SU-DHL-6 (cell line): ENCODE results near the gene NUP35.

Source experiments
- H2AFZ ChIP-seq: fragments of 200-600 bp; sonication (generic); 2 replicates; pipeline ENCODE4 v1.6.1; 2014; ENCODE audit warnings: low read depth, mild to moderate bottlenecking, moderate library complexity, mixed read lengths, antibody characterized with exemption, low read length; ENCODE audit not compliant: severe bottlenecking
- H3F3A ChIP-seq: fragments of 200-600 bp; shearing (Covaris generic); 2 replicates; pipeline ENCODE4 v1.6.0; 2016; ENCODE audit warnings: antibody characterized with exemption, mild to moderate bottlenecking; ENCODE audit not compliant: insufficient read depth
- H3K27ac ChIP-seq: fragments of 200-600 bp; sonication (generic); 2 replicates; pipeline ENCODE4 v1.5.1; 2016; ENCODE audit warnings: low read depth, mild to moderate bottlenecking, low read length, moderate library complexity, mixed read lengths
- H3K27me3 ChIP-seq: fragments of 200-600 bp; sonication (generic), shearing (Covaris generic); 2 replicates; pipeline ENCODE4 v1.6.0; 2014; ENCODE audit warnings: mild to moderate bottlenecking, low read length
- H3K36me3 ChIP-seq: fragments of 200-600 bp; sonication (generic); 2 replicates; pipeline ENCODE4 v1.6.1; 2014; ENCODE audit warnings: mild to moderate bottlenecking, low read length, mixed read lengths
- H3K4me2 ChIP-seq: fragments of 300-600, 200-600 bp; shearing (Covaris generic), sonication (generic); 2 replicates; pipeline ENCODE4 v1.6.0; 2014; ENCODE audit warnings: low read length, low read depth, mild to moderate bottlenecking; ENCODE audit not compliant: poor library complexity, severe bottlenecking
- H3K4me3 ChIP-seq: fragments of 200-600 bp; sonication (generic); 2 replicates; pipeline ENCODE4 v1.5.1; 2014; ENCODE audit warnings: antibody characterized with exemption, low read length, mild to moderate bottlenecking, mixed read lengths; ENCODE audit not compliant: insufficient read depth, poor library complexity, severe bottlenecking
- H3K79me2 ChIP-seq: fragments of 200-600 bp; sonication (generic); 2 replicates; pipeline ENCODE4 v1.6.1; 2014; ENCODE audit warnings: mild to moderate bottlenecking, low read length, moderate library complexity; ENCODE audit not compliant: insufficient read depth
- H3K9ac ChIP-seq: fragments of 200-600 bp; sonication (generic); 2 replicates; pipeline ENCODE4 v1.7.0; 2014; ENCODE audit warnings: mild to moderate bottlenecking, low read length
- H3K9me2 ChIP-seq: fragments of 200-600 bp; sonication (generic); replicated peaks from 2 replicates; pipeline ENCODE4 v1.6.1; 2014; ENCODE audit warnings: low read length; ENCODE audit not compliant: insufficient read depth
- H3K9me3 ChIP-seq: fragments of 200-600 bp; sonication (generic); 2 replicates; pipeline ENCODE4 v1.6.1; 2014; ENCODE audit warnings: low read length, mixed read lengths; ENCODE audit not compliant: insufficient read depth
- H4K20me1 ChIP-seq: fragments of 200-600 bp; sonication (generic); 2 replicates; pipeline ENCODE4 v1.6.1; 2014; ENCODE audit warnings: low read depth, mild to moderate bottlenecking, antibody characterized with exemption, low read length, moderate library complexity, mixed read lengths
- EZH2phosphoT487 ChIP-seq: fragments of 200-600 bp; sonication (generic), shearing (Covaris generic); conservative IDR thresholded peaks from 2 replicates; pipeline ENCODE4 v1.6.1; 2018; ENCODE audit warnings: mild to moderate bottlenecking, antibody characterized with exemption, low read length, moderate library complexity, mixed read lengths
- TF ChIP-seq, protein P1 (sequence below): fragments of 200-600 bp; sonication (generic); IDR thresholded peaks from one replicate; pipeline ENCODE4 v1.5.1; 2017; ENCODE audit warnings: antibody characterized with exemption, mild to moderate bottlenecking, low read length, moderate library complexity; ENCODE audit not compliant: insufficient read depth, poor library complexity, severe bottlenecking

Gene NUP35

DNA sequence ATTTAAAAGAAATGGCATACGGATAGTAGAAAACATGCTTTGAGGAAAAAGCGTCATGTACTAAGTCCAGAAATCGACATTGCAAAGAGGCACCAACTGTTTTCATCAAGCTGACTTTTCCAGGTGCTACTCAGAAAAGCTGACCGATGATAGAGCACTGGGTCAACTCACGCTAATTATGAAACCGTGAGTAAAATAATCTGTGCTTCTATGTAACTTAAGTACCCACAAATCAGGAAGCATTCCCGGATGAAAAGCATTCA lies 353 bp upstream of the NUP35 start:
- Histone ChIP-seq H3K9me3 (no peaks in the 10 kb centered on the region), H3K9ac (peak overlapping the region; percentile 75), H4K20me1 (peaks cover 3% of the 10 kb centered on the region; the same call in 1 of the 2 replicates), H3K4me3 (peak overlapping the region; percentile 75), H3K9me2 (no peaks in the 10 kb centered on the region), H2AFZ (peak overlapping the region; percentile 99), H3K36me3 (peaks cover 4% of the 10 kb centered on the region; the same call in 1 of the 2 replicates), H3F3A (no peaks in the 10 kb centered on the region; the same call in 1 of the 2 replicates), H3K79me2 (peaks cover 46% of the 10 kb centered on the region), H3K27ac (peak overlapping the region; percentile 87), H3K27me3 (no peaks in the 10 kb centered on the region), H3K4me2 (peak overlapping the region; percentile 72)
- TF ChIP-seq, protein P1, sequence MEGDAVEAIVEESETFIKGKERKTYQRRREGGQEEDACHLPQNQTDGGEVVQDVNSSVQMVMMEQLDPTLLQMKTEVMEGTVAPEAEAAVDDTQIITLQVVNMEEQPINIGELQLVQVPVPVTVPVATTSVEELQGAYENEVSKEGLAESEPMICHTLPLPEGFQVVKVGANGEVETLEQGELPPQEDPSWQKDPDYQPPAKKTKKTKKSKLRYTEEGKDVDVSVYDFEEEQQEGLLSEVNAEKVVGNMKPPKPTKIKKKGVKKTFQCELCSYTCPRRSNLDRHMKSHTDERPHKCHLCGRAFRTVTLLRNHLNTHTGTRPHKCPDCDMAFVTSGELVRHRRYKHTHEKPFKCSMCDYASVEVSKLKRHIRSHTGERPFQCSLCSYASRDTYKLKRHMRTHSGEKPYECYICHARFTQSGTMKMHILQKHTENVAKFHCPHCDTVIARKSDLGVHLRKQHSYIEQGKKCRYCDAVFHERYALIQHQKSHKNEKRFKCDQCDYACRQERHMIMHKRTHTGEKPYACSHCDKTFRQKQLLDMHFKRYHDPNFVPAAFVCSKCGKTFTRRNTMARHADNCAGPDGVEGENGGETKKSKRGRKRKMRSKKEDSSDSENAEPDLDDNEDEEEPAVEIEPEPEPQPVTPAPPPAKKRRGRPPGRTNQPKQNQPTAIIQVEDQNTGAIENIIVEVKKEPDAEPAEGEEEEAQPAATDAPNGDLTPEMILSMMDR = no peak
- no peak for TF ChIP-seq EZH2phosphoT487

DNA sequence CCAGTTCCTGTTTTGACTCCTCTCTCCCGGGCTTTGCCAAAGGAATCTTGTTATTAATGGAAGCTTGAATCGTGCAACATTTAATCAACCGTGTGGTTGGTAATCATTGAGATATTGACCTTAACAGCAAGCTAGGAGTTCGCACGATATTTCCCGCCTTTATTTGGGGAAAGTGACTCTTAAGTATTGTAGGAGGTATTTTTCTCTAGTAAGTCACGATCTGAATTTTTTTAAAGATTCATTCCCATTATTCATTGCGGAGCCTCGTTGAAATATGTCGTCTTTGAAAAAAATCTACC lies 663 bp downstream of the NUP35 start:
- H3K36me3 ChIP-seq = peaks cover 13% of the 10 kb centered on the region; the same call in 1 of the 2 replicates
- peak overlapping the region; percentile 72 for H3K4me2 ChIP-seq
- TF ChIP-seq, protein P1 = no peak
- TF ChIP-seq EZH2phosphoT487 = no peak
- peaks cover 3% of the 10 kb centered on the region; the same call in 1 of the 2 replicates for H4K20me1 ChIP-seq
- H3K9ac ChIP-seq = peak overlapping the region; percentile 75
- peaks cover 56% of the 10 kb centered on the region for H3K79me2 ChIP-seq
- no peaks in the 10 kb centered on the region; the same call in 1 of the 2 replicates for H3F3A ChIP-seq
- H3K4me3 ChIP-seq = peak overlapping the region; percentile 75
- H3K9me2 ChIP-seq = no peaks in the 10 kb centered on the region
- H3K27me3 ChIP-seq = no peaks in the 10 kb centered on the region
- peak overlapping the region; percentile 87 for H3K27ac ChIP-seq
- H2AFZ ChIP-seq = peak overlapping the region; percentile 99
- H3K9me3 ChIP-seq = no peaks in the 10 kb centered on the region

DNA sequence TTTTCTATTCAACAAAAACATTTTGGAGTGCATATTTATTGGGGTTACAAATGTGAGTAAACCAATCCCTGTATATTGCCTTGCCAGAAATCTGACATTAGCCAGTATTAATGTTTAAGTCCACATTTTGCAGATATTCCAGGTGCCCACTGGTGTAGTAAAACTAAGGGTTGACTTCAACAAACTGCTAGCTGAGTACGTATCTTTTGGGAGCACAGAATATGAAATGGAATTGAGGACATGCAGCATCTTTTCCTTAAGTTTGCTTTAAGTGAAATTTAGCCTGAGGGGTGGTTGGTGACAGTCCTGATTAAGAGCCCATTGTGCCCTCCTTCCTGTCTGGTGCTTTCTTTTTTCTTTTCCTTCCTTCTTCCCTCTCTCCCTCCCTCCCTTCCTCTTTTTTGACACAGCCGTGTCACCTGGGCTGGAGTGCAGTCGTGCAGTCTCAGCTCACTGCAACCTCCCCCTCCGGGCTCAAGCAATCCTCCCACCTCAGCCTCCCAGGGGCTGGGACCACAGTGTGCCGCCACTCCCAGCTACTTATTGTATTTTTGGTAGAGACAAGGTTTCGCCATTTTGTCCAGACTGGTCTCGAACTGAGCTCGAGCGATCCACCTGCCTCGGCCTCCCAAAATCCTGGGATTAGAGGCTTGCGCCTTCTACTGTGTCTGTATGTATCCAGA lies 1.6 kb downstream of the NUP35 start:
- H3K4me2 ChIP-seq = peak overlapping the region; percentile 72
- peaks cover 20% of the 10 kb centered on the region; the same call in 1 of the 2 replicates for H3K36me3 ChIP-seq
- TF ChIP-seq, protein P1 = no peak
- no peak for TF ChIP-seq EZH2phosphoT487
- peak overlapping the region; percentile 75 for H3K4me3 ChIP-seq
- H3K9me2 ChIP-seq = no peaks in the 10 kb centered on the region
- H2AFZ ChIP-seq = no peak overlapping the region
- H4K20me1 ChIP-seq = peaks cover 6% of the 10 kb centered on the region; the same call in 1 of the 2 replicates
- peaks cover 64% of the 10 kb centered on the region for H3K79me2 ChIP-seq
- H3K9me3 ChIP-seq = no peaks in the 10 kb centered on the region
- H3F3A ChIP-seq = no peaks in the 10 kb centered on the region; the same call in 1 of the 2 replicates
- no peaks in the 10 kb centered on the region for H3K27me3 ChIP-seq
- H3K9ac ChIP-seq = peak overlapping the region; percentile 75
- peak overlapping the region; percentile 87; the same call in 1 of the 2 replicates for H3K27ac ChIP-seq
